Inflammatory macrophage treated with lipopolysaccharide for 4 hours (primary cell): ENCODE measurements around the gene PLCL1.
"Not testable (repeated sequence)": the region's sequence is repeated elsewhere in the genome, so short reads cannot be mapped to it uniquely, and the experiment has no call there.

Source experiments
- DNase-seq: peaks from one replicate; pipeline ENCODE4 v3.0.0-alpha.2; 2020

The PLCL1 gene

GRCh38 chr2:197810016-197810415 is 5.6 kb downstream of the PLCL1 start:
- DNase-seq, result no peak

- DNase-seq, result no peak
Measured at GRCh38 chr2:197810491-197810890, 6.1 kb downstream of the PLCL1 start.

DNA sequence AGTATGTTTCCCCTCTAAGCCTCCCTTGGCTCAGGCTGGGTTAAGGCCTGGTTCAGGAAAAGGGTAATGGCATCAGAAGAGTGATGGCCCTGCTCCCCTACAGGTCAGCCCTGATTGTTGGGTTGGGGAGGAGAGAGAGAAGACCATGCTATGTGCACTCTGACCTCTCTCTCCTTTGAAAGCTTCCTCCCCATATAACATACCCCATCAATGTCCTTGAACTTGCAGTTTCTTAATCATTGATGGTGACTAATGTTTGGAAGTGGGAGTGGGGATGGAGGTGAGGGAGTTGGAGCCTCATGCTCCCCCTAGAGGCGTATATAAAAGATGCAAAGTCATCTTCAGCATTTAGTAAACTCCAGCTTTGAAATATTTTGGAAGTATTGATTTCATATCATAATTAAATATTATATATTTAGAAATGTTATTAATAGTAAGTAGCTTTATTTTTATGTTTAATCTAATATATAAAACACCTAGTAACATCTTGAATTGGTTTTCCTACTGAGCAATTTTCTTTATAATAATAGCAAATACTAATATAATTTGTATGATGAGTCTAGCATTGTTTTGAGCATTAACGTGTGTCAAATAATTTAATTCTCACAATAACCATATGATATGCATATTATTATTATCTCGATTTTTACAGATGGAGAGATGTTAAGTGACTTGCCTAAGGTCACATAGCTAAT is 8.8 kb downstream of the PLCL1 start:
- DNase-seq, result peak; percentile 65

DNA sequence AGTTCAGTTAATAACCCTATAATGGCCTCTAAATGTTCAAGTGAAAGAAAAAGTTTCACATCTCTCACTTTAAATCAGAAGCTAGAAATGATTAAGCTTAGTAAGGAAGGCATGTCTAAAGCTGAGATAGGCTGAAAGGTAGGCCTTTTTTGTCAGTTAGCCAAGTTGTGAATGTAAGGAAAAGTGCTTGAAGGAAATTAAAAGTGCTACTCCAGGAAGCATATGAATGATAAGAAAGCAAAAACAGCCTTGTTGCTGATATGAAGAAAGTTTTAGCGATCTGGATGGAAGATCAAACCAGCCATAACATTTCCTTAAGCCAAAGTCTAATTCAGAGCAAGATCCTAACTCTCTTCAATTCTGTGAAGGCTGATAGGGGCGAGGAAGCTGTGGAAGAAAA is 10.1 kb downstream of the PLCL1 start:
- no peak for DNase-seq

DNA sequence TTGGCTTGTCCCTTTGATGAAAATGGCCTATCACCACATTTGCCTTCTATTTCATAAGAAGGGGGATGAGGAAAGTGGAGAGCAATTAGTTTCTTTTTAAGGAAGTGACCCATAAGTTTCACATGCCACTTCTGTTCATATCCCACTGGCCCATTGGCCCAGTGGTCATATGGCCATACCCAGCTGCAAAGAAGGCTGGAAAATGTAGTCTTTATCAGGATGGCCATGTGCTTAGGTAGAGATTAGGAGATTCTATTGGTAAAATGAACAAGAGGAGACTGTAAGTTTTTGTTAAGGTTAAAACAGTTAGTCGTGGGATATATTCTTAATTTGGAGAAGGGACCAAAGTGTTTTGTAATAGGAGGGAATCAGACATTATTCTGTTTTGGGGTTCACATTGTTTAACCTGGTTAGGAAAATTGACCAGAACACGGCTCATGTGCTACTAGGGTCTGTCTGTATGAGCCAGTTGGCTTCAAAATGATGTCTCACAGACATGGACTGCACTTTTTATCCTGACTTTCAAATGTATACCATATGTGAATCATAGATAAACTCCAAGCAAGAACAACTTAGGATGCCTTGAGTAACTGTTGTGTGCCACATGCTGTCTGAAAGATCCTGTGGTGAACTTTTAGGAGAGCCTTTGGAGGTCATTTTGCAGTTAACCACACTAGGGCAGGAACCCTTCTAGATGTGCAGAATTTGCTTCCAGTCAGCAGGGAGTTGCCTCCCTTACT is 17.3 kb downstream of the PLCL1 start:
- peak; percentile 77 for DNase-seq

- no peak for DNase-seq
Measured at GRCh38 chr2:197822333-197822732, 17.9 kb downstream of the PLCL1 start.

GRCh38 chr2:197827618-197828017 is 23.2 kb downstream of the PLCL1 start:
- no peak for DNase-seq

GRCh38 chr2:197828464-197829135 is 24.2 kb downstream of the PLCL1 start:
- DNase-seq, result no peak

- not testable (repeated sequence) for DNase-seq
Measured at GRCh38 chr2:197834771-197835170, 30.4 kb downstream of the PLCL1 start.

DNA sequence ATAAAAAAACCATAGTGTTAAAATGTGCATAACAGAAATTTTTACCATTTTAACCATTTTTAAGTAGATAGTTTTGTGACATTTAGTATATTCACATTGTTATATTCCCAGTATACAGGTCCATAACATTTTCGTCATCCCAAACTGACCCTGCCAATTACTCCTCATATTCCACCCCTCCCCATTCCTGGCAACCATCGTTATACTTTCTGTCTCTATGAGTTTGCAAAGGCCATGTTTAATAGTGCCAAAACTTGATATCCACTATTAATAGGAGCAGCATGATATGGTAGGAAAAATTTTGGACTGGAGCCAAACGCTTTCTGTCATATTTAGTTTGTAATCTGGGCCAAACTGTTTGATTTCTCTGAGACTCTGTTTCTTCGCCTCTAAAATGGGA is 30.9 kb downstream of the PLCL1 start:
- no peak for DNase-seq

DNA sequence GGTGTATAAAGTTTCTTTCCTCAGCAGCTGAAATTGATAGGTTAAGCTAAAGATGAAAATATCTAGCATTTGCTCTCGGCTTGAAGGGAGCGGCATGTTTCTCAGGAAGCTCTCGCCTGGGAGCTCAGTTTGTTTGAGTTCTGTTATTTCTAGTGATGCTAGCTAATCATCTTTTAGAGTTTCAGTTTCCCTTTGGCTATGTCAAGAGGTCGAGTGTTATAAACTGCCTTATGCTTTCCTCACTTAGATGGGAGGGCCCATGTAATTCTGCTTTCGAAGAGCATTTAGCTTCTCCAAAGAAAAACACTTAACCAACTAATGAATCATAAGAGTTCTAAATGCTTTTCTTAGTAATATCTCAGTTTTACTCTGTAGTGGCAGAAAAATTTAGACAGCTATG is 33.6 kb downstream of the PLCL1 start:
- DNase-seq, result peak; percentile 95

DNA sequence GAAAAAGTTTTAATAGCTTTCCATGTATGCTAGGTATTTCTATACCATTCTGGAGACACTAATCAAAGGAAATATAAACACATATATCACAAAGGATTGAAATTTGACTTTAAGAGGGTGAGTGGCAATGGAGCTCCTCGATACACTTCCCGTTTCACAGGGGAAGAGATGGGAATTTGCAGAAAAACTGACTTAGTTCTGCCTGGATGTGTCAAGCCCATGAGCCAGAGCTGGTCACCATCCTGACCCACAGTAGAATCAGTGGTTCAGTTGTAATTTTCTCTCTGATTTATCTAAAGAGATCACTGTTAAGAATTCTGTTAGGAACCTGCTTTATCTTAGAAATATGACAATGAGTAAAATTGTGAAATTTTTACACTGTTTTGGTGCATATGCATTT is 34.2 kb downstream of the PLCL1 start:
- DNase-seq, result peak; percentile 80

DNA sequence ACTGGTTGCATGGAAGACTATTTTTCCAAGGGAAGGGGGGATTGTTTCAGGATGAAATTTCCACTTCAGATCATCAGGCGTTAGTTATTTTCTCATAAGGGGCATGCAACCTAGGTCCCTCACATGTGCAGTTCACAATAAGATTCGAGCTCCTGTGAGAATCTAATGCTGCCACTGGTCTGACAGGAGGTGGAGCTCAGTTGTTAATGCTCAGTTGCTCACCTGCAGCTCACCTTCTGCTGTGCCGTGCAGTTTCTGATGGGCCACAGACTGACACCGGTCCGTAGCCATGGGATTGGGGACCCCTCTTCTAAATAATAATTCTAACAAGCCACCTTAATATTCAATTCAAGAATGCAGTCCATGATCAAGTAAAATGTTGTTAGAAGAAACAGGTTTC is 34.9 kb downstream of the PLCL1 start:
- no peak for DNase-seq

DNA sequence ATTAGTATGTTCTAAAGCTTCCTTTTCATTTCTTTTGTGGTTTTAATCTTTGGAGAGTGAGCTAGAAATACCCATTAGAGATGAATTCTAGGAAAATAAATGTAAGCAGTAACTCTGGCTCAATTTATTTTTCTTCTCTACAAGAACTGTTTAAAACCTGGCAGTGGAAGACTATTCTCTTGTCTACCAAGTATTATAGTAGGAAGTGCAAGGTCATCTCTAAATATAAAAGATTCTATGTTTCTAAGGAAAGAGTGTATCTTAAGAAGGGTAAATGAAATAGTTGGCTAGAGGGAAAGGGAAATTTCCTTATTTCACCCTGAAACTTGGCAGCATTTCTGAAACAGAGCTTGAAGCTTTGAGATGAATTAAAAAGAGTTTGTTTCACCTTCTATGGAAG is 35.5 kb downstream of the PLCL1 start:
- no peak for DNase-seq

- DNase-seq, result no peak
Measured at GRCh38 chr2:197846128-197846527, 41.7 kb downstream of the PLCL1 start.

- DNase-seq, result no peak
Measured at GRCh38 chr2:197846777-197847176, 42.4 kb downstream of the PLCL1 start.

DNA sequence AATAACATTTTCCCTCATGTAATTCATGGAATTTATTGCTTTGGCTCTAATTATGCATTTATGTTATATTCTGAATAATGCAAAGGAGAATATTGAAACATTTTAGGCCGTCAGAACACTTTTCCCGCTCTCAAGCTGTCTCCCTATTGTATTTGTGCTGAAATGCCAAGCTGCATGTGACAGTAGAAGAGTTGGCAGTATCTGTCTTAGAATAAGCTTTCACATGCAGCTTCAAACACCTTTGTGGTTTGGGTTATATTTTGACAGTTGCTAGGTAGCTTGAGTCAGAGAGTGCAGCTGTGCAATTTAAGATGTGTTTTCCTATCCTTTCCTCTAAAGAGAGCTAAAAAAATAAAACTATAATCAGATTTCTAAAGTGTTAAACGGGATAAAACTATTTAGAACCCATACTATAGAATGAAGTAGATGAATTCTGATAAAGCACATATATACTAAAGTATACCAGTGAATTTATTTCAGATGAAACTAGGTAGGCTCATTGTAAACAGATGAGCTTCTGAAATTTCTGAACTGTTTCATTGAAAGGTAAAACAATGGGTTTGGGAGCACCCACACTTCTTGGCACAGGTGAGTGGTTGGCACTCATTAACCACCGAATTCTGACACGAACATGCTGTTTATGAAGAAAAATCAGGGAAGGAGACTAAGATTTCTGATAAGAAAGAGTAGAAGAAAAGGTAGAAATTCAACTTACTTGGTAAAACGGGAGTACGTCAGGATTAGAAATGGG is 43.4 kb downstream of the PLCL1 start:
- no peak for DNase-seq

GRCh38 chr2:197848602-197849001 is 44.2 kb downstream of the PLCL1 start:
- DNase-seq, result no peak

- no peak for DNase-seq
Measured at GRCh38 chr2:197850882-197851450, 46.6 kb downstream of the PLCL1 start.

GRCh38 chr2:197851451-197851850 is 47.1 kb downstream of the PLCL1 start:
- DNase-seq, result no peak

GRCh38 chr2:197852108-197852507 is 47.7 kb downstream of the PLCL1 start:
- DNase-seq, result no peak

DNA sequence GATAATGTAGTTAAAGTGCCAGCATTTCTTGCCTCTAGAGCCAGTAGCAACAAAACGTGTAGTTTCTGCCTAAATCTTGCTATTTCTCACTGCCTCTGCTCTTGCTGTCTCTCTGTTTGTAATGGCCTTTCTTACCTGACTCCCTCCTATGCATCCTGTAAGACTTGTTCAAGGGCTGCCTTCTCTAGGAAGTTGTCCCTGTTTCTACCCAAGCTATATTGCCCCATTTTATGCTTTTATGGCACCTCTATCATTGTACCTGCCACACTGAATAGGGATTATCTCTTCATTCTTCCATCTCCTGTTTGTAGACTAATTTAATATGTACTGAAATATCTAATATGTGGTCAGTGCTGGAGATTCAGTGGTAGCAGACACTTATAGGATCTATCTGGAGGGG is 49.2 kb downstream of the PLCL1 start:
- DNase-seq, result no peak
